Neuronal stem cell (in vitro differentiated cells): ENCODE results near the gene KCNQ1.

Experiments used
- DNase-seq: peaks from one replicate; pipeline ENCODE4 v3.0.0-alpha.2; 2013; ENCODE audit warnings: low spot score
- H2AFZ ChIP-seq: one replicate; pipeline ENCODE4 v1.6.1; 2013; ENCODE audit warnings: mild to moderate bottlenecking, low read length, inconsistent platforms
- H2AK5ac ChIP-seq: 2 replicates; pipeline ENCODE4 v1.6.1; 2013; ENCODE audit warnings: low read depth, mild to moderate bottlenecking, inconsistent platforms, low read length, moderate library complexity, mixed read lengths
- H2BK120ac ChIP-seq: 2 replicates; pipeline ENCODE4 v1.6.1; 2013; ENCODE audit warnings: low read depth, mild to moderate bottlenecking, inconsistent platforms, low read length, moderate library complexity, mixed read lengths
- H2BK12ac ChIP-seq: one replicate; pipeline ENCODE4 v1.6.1; 2013; ENCODE audit warnings: low read length, inconsistent platforms
- H2BK15ac ChIP-seq: 2 replicates; pipeline ENCODE4 v1.6.1; 2013; ENCODE audit warnings: mild to moderate bottlenecking, low read length, inconsistent platforms, mixed read lengths
- H2BK5ac ChIP-seq: one replicate; pipeline ENCODE4 v1.6.1; 2013; ENCODE audit warnings: inconsistent platforms, mild to moderate bottlenecking, low read length, moderate library complexity
- H3K14ac ChIP-seq: one replicate; pipeline ENCODE4 v1.6.1; 2013; ENCODE audit warnings: low read length, inconsistent platforms
- H3K18ac ChIP-seq: 2 replicates; pipeline ENCODE4 v1.6.1; 2013; ENCODE audit warnings: low read length, inconsistent platforms
- H3K23ac ChIP-seq: 2 replicates; pipeline ENCODE4 v1.6.1; 2013; ENCODE audit warnings: low read depth, mild to moderate bottlenecking, mixed read lengths, low read length, inconsistent platforms; ENCODE audit not compliant: poor library complexity
- H3K27ac ChIP-seq: replicated peaks from 3 replicates; pipeline ENCODE4 v1.5.1; 2013; ENCODE audit warnings: low read length, inconsistent platforms
- H3K27me3 ChIP-seq, 3 experiments: 2 replicates each; pipeline ENCODE4 v1.6.1; 2013; ENCODE audit warnings: low read length in 3 of 3, mild to moderate bottlenecking in 2 of 3, inconsistent platforms in 1 of 3, low read depth in 1 of 3, mixed read lengths in 1 of 3, moderate library complexity in 1 of 3; ENCODE audit not compliant: control insufficient read depth in 3 of 3, insufficient read depth in 3 of 3
- H3K36me3 ChIP-seq, 2 donors: replicated peaks in 1 of 2; 2 replicates each; pipeline ENCODE4 v1.6.1; 2013; ENCODE audit warnings: low read length in 2 of 2; ENCODE audit not compliant: control insufficient read depth in 2 of 2, insufficient read depth in 2 of 2
- H3K4ac ChIP-seq: 2 replicates; pipeline ENCODE4 v1.6.1; 2013; ENCODE audit warnings: inconsistent platforms, mild to moderate bottlenecking, low read length, moderate library complexity
- H3K4me1 ChIP-seq, 2 donors: 1 replicate in 1 of 2; 2 replicates in 1 of 2; pipeline ENCODE4 v1.6.1; 2013; ENCODE audit warnings: low read length in 2 of 2, low read depth in 1 of 2; ENCODE audit not compliant: control insufficient read depth in 2 of 2, insufficient read depth in 1 of 2
- H3K4me2 ChIP-seq: one replicate; pipeline ENCODE4 v1.6.1; 2013; ENCODE audit warnings: mild to moderate bottlenecking, low read length, inconsistent platforms; ENCODE audit not compliant: insufficient read depth, poor library complexity, severe bottlenecking
- H3K4me3 ChIP-seq, 2 donors: 2 replicates each; pipeline ENCODE4 v1.5.1; 2013; ENCODE audit warnings: low read length in 2 of 2, mild to moderate bottlenecking in 2 of 2, inconsistent platforms in 1 of 2, moderate library complexity in 1 of 2
- H3K79me1 ChIP-seq: one replicate; pipeline ENCODE4 v1.6.1; 2013; ENCODE audit warnings: low read depth, mild to moderate bottlenecking, inconsistent platforms, low read length, moderate library complexity
- H3K9ac ChIP-seq: one replicate; pipeline ENCODE4 v1.6.1; 2013; ENCODE audit warnings: mild to moderate bottlenecking, low read depth, low read length, inconsistent platforms; ENCODE audit not compliant: poor library complexity
- H3K9me3 ChIP-seq, 2 donors: replicated peaks in 1 of 2; 2 replicates each; pipeline versions ENCODE3 to v1.6.1; 2013; ENCODE audit warnings: low read length in 2 of 2, mild to moderate bottlenecking in 2 of 2, inconsistent platforms in 1 of 2, low read depth in 1 of 2, mixed read lengths in 1 of 2, moderate library complexity in 1 of 2; ENCODE audit not compliant: control insufficient read depth in 2 of 2, insufficient read depth in 1 of 2
- H4K8ac ChIP-seq: one replicate; pipeline ENCODE4 v1.6.1; 2013; ENCODE audit warnings: low read depth, mild to moderate bottlenecking, inconsistent platforms, low read length, moderate library complexity
- H4K91ac ChIP-seq: one replicate; pipeline ENCODE4 v1.6.1; 2013; ENCODE audit warnings: low read length, low read depth, mild to moderate bottlenecking, inconsistent platforms; ENCODE audit not compliant: poor library complexity
- WGBS, 2 donors: extraction: QIAGEN DNeasy Blood & Tissue Kit; methylation state at CpG; one replicate each; pipeline ENCODE4 v1.1.7; 2013; ENCODE audit warnings: missing lambda C conversion rate in 2 of 2, mixed read lengths in 1 of 2; ENCODE audit not compliant: insufficient read length in 2 of 2, insufficient replicate concordance in 1 of 2; ENCODE audit errors: extremely low coverage in 2 of 2; 5-methylcytosine and 5-hydroxymethylcytosine counted together

KCNQ1 gene

DNA sequence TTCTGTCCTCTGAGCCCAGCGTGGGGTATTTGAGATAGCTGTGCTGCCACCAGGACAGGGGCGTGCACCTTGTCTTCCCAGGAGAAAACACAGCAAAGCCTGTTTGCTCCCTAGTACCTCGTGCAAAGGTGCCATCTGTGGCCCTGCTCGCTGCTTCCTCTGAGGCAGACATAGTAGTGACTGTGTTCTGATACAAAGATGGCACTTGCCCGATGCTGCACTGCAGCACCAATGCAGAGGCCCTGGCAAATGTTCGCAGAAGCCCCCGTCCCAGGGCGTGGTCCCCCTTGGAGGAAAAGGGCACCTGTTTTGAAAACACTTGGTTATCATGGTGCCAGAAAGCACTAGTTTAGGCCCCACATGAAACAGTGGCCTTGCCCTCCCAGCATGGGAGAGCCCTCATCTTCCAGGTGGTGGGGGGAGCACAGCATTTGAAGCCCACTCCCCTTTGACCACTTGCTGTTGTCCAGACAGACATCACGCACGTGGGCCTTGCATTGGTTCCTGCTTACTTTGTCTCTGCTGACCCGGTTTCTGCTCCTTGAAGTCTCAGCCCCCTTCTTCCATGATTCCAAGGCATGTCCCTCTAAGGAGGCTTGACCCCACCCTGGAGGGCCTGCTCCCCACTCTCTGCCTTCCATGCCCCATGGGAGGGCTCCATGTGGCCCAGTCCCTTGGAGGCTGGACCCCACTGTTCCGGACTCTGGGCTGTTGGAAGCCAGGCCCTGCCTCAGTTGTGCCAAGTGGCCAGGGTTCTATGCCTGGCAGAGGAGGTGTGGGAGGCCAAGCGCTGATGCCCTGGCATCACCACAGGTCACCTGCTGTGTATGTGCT, 145.5 kb downstream of the KCNQ1 start:
- DNase-seq: no peak
- H3K4me3 ChIP-seq: no peak overlapping the region
- no peak overlapping the region for H2BK5ac ChIP-seq
- peak overlapping the region; percentile 51 for H2AK5ac ChIP-seq
- H4K91ac ChIP-seq: no peak overlapping the region
- H3K27me3 ChIP-seq: peaks cover 0 to 7% (median 0%) of the 10 kb centered on the region in 3 experiments
- H3K79me1 ChIP-seq: peaks cover 2% of the 10 kb centered on the region
- no peak overlapping the region for H3K23ac ChIP-seq
- peak overlapping the region; percentile 83 for H3K18ac ChIP-seq
- H2BK12ac ChIP-seq: no peak overlapping the region
- H3K4ac ChIP-seq: no peak overlapping the region
- peaks cover 0 to 5% of the 10 kb centered on the region in 2 donors for H3K9me3 ChIP-seq
- H3K4me2 ChIP-seq: no peak overlapping the region
- no peak overlapping the region for H3K9ac ChIP-seq
- no peak overlapping the region for H3K27ac ChIP-seq
- H3K36me3 ChIP-seq: no peaks in the 10 kb centered on the region
- peak overlapping the region; percentile 25 for H2BK120ac ChIP-seq
- no CpG with 5 or more reads among the region's 13 CpGs for WGBS, 2 donors
- H4K8ac ChIP-seq: no peak overlapping the region
- H2AFZ ChIP-seq: no peak overlapping the region
- peak overlapping the region; percentile 47 for H3K14ac ChIP-seq
- peaks cover 0 to 12% of the 10 kb centered on the region in 2 donors for H3K4me1 ChIP-seq
- H2BK15ac ChIP-seq: no peak overlapping the region

DNA sequence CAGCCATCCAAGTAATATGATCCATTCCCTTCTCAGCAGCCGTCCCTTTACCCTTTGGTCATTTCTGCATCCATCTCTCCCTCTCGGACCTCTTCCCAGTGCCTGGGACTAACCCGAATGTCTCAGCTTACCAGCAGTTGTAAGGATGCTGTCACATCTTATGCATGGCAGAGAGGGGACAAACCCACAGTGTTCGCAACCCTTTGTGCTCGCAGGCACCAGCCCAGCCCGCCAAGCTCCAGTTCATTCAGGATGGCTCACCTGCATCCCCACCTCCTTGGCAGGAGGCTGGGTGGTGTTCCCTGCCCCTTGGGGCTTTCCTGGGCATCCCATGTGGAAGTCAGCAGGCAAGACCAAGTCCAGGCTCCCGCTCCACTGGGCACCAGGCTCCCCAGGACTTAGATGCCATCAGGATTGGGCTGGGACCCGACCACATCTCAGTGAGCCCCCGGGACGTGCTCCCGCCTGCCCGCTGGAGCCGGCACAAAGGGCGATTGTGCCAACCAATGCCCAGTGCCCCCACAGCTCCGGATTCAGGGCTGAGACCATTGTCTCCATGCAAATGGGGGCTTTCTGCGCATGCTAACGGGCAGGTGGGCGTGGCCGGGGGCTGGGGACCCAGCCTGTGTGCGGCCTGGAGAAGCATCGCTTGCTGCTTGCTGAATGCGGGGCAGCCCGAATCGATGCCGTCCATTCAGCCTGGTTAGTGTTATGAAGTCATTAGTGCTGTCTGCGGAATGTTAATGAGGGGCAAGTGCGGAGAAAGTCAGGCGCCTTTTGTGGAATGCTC, 146.4 kb downstream of the KCNQ1 start:
- H3K27me3 ChIP-seq: peaks cover 0 to 7% (median 0%) of the 10 kb centered on the region in 3 experiments
- no peak overlapping the region for H4K8ac ChIP-seq
- H3K23ac ChIP-seq: peak overlapping the region; percentile 56
- no peak overlapping the region for H2BK5ac ChIP-seq
- no peak overlapping the region for H3K4me2 ChIP-seq
- H3K9ac ChIP-seq: no peak overlapping the region
- H3K27ac ChIP-seq: no peak overlapping the region
- DNase-seq: no peak
- H4K91ac ChIP-seq: no peak overlapping the region
- peak overlapping the region; percentile 25 for H2BK120ac ChIP-seq
- H2BK15ac ChIP-seq: no peak overlapping the region
- peak overlapping the region; percentile 51 for H2AK5ac ChIP-seq
- no peak overlapping the region for H3K4me3 ChIP-seq
- peaks cover 2% of the 10 kb centered on the region for H3K79me1 ChIP-seq
- peak overlapping the region; percentile 24 for H2BK12ac ChIP-seq
- peaks cover 0 to 12% of the 10 kb centered on the region in 2 donors for H3K4me1 ChIP-seq
- peak overlapping the region; percentile 47 for H3K14ac ChIP-seq
- WGBS, 2 donors: no CpG with 5 or more reads among the region's 28 CpGs
- H3K18ac ChIP-seq: peak overlapping the region; percentile 83
- peaks cover 0 to 5% of the 10 kb centered on the region in 2 donors for H3K9me3 ChIP-seq
- H2AFZ ChIP-seq: no peak overlapping the region
- H3K36me3 ChIP-seq: no peaks in the 10 kb centered on the region
- no peak overlapping the region for H3K4ac ChIP-seq

DNA sequence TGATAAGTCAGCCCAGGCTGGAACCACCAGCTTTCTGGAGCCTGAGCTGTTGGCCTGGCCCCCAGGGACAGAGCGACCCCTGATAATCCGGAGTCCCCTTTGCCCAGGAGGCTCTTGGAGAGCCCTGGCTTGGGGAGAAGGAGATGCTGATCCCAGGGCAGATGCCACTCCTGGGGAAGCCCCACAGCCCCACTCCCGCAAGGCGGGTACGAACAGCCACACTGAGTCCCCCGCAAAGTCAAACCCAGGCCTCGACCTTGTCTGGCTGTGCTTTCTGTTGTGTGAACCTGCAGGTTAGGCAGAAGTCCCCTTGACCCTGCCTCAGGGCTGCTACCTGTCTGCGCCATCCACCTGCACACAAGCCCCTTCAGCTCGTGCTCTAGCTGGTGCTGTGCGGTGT, 147.0 kb downstream of the KCNQ1 start:
- H4K91ac ChIP-seq: no peak overlapping the region
- H3K4me1 ChIP-seq: peaks cover 0 to 12% of the 10 kb centered on the region in 2 donors
- peak overlapping the region; percentile 38 for H3K18ac ChIP-seq
- H2AK5ac ChIP-seq: peak overlapping the region; percentile 34
- no peak for DNase-seq
- peaks cover 0 to 5% of the 10 kb centered on the region in 2 donors for H3K9me3 ChIP-seq
- H3K4ac ChIP-seq: no peak overlapping the region
- peak overlapping the region; percentile 3 for H2BK15ac ChIP-seq
- H2AFZ ChIP-seq: no peak overlapping the region
- H2BK12ac ChIP-seq: no peak overlapping the region
- no peak overlapping the region for H3K9ac ChIP-seq
- no peak overlapping the region for H3K23ac ChIP-seq
- H3K14ac ChIP-seq: peak overlapping the region; percentile 10
- no peak overlapping the region for H3K4me2 ChIP-seq
- H3K4me3 ChIP-seq: no peak overlapping the region
- no peak overlapping the region for H3K27ac ChIP-seq
- peaks cover 0 to 7% (median 0%) of the 10 kb centered on the region in 3 experiments for H3K27me3 ChIP-seq
- no CpG with 5 or more reads among the region's 10 CpGs for WGBS, 2 donors
- peaks cover 2% of the 10 kb centered on the region for H3K79me1 ChIP-seq
- H4K8ac ChIP-seq: no peak overlapping the region
- peak overlapping the region; percentile 60 for H2BK5ac ChIP-seq
- no peak overlapping the region for H2BK120ac ChIP-seq
- no peaks in the 10 kb centered on the region for H3K36me3 ChIP-seq
